K562 (cell line): Measurements from ENCODE around the gene ELF1. TPM values are rescaled to one million over a fixed set of nuclear protein-coding genes. Genes with fewer than 3 reads are reported as not detected.
A peak's percentile ranks its signal among the peaks of the same experiment; 100 is the strongest.

Source experiments
- BHLHE40 ChIP-seq: IDR thresholded peaks from 2 replicates; pipeline ENCODE4 v1.6.1; 2011; ENCODE audit warnings: low read length, improper control_type of control experiment
- CCAR2 ChIP-seq: fragments of 200-400 bp; formaldehyde crosslinking; IDR thresholded peaks from 2 replicates; pipeline ENCODE4 v1.6.1; 2017; ENCODE audit warnings: mild to moderate bottlenecking, low read depth, low read length
- CHCHD3 ChIP-seq: fragments of 250-450 bp; sonication (Bioruptor Pico); IDR thresholded peaks from 2 replicates; pipeline ENCODE4 v2.1.2; 2022; ENCODE audit warnings: mild to moderate bottlenecking
- FOXJ3 ChIP-seq: sonication (generic); formaldehyde crosslinking; IDR thresholded peaks from 2 replicates; pipeline ENCODE4 v1.4.0; 2020; ENCODE audit warnings: mild to moderate bottlenecking, missing genetic modification reagents
- HDAC3 ChIP-seq: fragments of 450-650 bp; IDR thresholded peaks from 2 replicates; pipeline ENCODE4 v1.6.1; 2018; ENCODE audit warnings: borderline replicate concordance, mild to moderate bottlenecking, moderate library complexity; ENCODE audit not compliant: partially characterized antibody
- KLF13 ChIP-seq: fragments of 450-650 bp; IDR thresholded peaks from 2 replicates; pipeline ENCODE4 v1.6.1; 2016; ENCODE audit warnings: missing genetic modification characterization, low read depth, mild to moderate bottlenecking, missing compliant biosample characterization, moderate library complexity, borderline replicate concordance
- KLF16 ChIP-seq: IDR thresholded peaks from 2 replicates; pipeline ENCODE4 v1.6.1; 2016; ENCODE audit warnings: antibody characterized with exemption
- MEF2A ChIP-seq: IDR thresholded peaks from 2 replicates; pipeline ENCODE4 v1.6.1; 2011; ENCODE audit warnings: low read depth, mild to moderate bottlenecking, low read length, moderate library complexity; ENCODE audit not compliant: control insufficient read depth
- NELFE ChIP-seq: IDR thresholded peaks from 2 replicates; pipeline ENCODE4 v1.6.1; 2011; ENCODE audit warnings: mild to moderate bottlenecking; ENCODE audit not compliant: insufficient read depth, insufficient read length
- NFE2 ChIP-seq: IDR thresholded peaks from 2 replicates; pipeline ENCODE4 v1.6.1; 2014; ENCODE audit warnings: antibody characterized with exemption, low read depth
- PURB ChIP-seq: sonication (generic); formaldehyde crosslinking; IDR thresholded peaks from 2 replicates; pipeline ENCODE4 v1.9.0; 2021; ENCODE audit warnings: low read depth, mild to moderate bottlenecking, missing genetic modification reagents
- SIX5 ChIP-seq, 2 experiments: IDR thresholded peaks; 2 replicates each; pipeline ENCODE4 v1.6.1; 2011; ENCODE audit warnings: low read length in 2 of 2, borderline replicate concordance in 1 of 2, low read depth in 1 of 2, mild to moderate bottlenecking in 1 of 2, moderate library complexity in 1 of 2; ENCODE audit not compliant: insufficient read depth in 1 of 2
- TAF9B ChIP-seq: fragments of 450-650 bp; IDR thresholded peaks from 2 replicates; pipeline ENCODE4 v1.6.1; 2018; ENCODE audit warnings: mild to moderate bottlenecking; ENCODE audit not compliant: partially characterized antibody
- TCF3 ChIP-seq: sonication (generic); formaldehyde crosslinking; IDR thresholded peaks from 2 replicates; pipeline ENCODE4 v1.4.0; 2020; ENCODE audit warnings: mild to moderate bottlenecking, missing genetic modification reagents
- ZBTB33 ChIP-seq: sonication (generic); formaldehyde crosslinking; IDR thresholded peaks from 2 replicates; pipeline ENCODE4 v1.8.1; 2023; ENCODE audit warnings: mild to moderate bottlenecking, missing genetic modification reagents
- ZFX ChIP-seq: sonication (generic); formaldehyde crosslinking; IDR thresholded peaks from 2 replicates; pipeline ENCODE4 v1.8.0; 2022; ENCODE audit warnings: mild to moderate bottlenecking, missing genetic modification reagents, moderate library complexity
- ZNF143 ChIP-seq: sonication (generic); formaldehyde crosslinking; IDR thresholded peaks from 2 replicates; pipeline ENCODE4 v1.9.0; 2022; ENCODE audit warnings: mild to moderate bottlenecking, missing genetic modification reagents
- ZNF3 ChIP-seq: fragments of 250-450 bp; sonication (Bioruptor Pico); IDR thresholded peaks from 2 replicates; pipeline ENCODE4 v1.5.0; 2021; ENCODE audit warnings: mild to moderate bottlenecking, moderate library complexity
- ZNF384 ChIP-seq: IDR thresholded peaks from 2 replicates; pipeline ENCODE4 v1.6.1; 2012; ENCODE audit warnings: low read depth, low read length, improper control_type of control experiment
- ZNF707 ChIP-seq: fragments of 250-450 bp; sonication (Bioruptor Pico); conservative IDR thresholded peaks from 2 replicates; pipeline ENCODE4 v1.8.0; 2022; ENCODE audit warnings: inconsistent platforms, mild to moderate bottlenecking, moderate library complexity
- polyA plus RNA-seq, 8 experiments: library from polyadenylated mRNA; depleted of rRNA in 4 of 8; stranded (reverse) in 5 of 8; unstranded in 3 of 8; fragments of >200 nt; fragmentation: Nextera tagmentation in 2 of 8; fragmentation: Illumina TruSeq in 1 of 8; extraction: Ambion mirVana in 2 of 8; extraction: Trizol in 1 of 8; gene quantifications; 2 replicates each; pipeline versions ENCODE4 v1.2.1 to v1.2.3, GENCODE V29; 2011 to 2014; ENCODE audit warnings: inconsistent platforms in 1 of 8, missing spikeins in 1 of 8
- total RNA-seq, 7 experiments: library from RNA; depleted of rRNA in 6 of 7; stranded (reverse); fragments of >200 nt in 6 of 7; fragmentation: Illumina TruSeq in 2 of 7; extraction: Trizol in 2 of 7; gene quantifications; 2 replicates each; pipeline versions ENCODE4 v1.2.1 to v1.2.3, GENCODE V29; 2011 to 2021; ENCODE audit warnings: low replicate concordance in 1 of 7
- TF ChIP-seq, protein P1 (sequence below): fragments of 450-650 bp; IDR thresholded peaks from 2 replicates; pipeline ENCODE4 v1.6.1; 2017; ENCODE audit warnings: antibody characterized with exemption
- TF ChIP-seq, protein P2 (sequence below): fragments of 250-450 bp; sonication (Bioruptor Pico); IDR thresholded peaks from 2 replicates; pipeline ENCODE4 v1.4.0; 2020; ENCODE audit warnings: mild to moderate bottlenecking, moderate library complexity

Gene ELF1
- total and polyA plus RNA-seq, 9 of the 15 experiments (the other 6 are each of a cell fraction or from before 2014, with no cell fraction given) = 24.7 to 54.4 (median 33.4) TPM

DNA sequence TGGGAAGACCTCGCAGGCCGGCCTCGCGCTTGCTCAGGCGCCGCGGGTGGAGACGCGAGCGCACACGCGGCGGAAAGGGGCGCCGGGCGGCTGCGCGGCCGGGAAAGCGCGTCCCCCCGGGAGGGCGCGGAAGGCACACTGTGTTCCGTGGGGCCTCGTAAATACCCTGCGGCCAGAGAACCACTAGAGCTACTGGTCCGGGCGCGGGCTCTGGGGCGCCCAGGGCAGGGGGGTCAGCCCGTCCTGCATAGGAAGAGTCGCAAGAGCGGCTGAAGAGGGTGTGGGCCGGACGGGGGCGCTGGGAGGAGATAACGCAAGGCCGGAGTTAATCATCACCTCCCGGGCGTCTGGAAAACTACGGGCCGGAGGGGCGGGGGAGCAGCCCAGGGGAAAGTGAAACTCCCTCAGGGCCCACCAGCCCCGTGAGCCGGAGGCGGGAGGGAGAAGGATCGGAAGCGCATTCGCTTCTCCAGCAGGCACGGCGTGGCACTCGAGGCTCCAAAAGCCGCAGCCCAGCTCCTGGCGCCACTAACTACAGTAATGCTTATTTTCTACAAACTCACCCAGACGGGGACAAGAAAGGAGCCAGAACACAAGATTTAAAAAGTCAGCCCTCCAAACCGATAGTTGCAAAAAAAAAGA lies 41.1 kb upstream of the ELF1 start (continued):
- TF ChIP-seq KLF13 (tag) (no peak), CCAR2 (no peak), TCF3 (no peak; the same call in 1 of the 2 replicates), FOXJ3 (no peak), CHCHD3 (CRISPR knock-in tag) (no peak), HDAC3 (no peak), PURB (CRISPR knock-in tag) (no peak), ZFX (CRISPR knock-in tag) (peak; percentile 89), ZNF143 (CRISPR knock-in tag) (no peak), BHLHE40 (no peak), NFE2 (no peak), ZBTB33 (CRISPR knock-in tag) (no peak), ZNF3 (CRISPR knock-in tag) (no peak), SIX5 (IDR thresholded peaks at IDR 0.05; ENCODE audit: borderline replicate concordance in 1 of 2, insufficient read depth in 1 of 2, low read depth in 1 of 2, low read length in 2 of 2) (no peak), NELFE (no peak), MEF2A (no peak), KLF16 (0 out of 2 replicates have a peak, but pooled peaks have one; percentile 3), ZNF384 (no peak), TAF9B (peak; percentile 59), ZNF707 (no peak)
- TF ChIP-seq, protein P1, sequence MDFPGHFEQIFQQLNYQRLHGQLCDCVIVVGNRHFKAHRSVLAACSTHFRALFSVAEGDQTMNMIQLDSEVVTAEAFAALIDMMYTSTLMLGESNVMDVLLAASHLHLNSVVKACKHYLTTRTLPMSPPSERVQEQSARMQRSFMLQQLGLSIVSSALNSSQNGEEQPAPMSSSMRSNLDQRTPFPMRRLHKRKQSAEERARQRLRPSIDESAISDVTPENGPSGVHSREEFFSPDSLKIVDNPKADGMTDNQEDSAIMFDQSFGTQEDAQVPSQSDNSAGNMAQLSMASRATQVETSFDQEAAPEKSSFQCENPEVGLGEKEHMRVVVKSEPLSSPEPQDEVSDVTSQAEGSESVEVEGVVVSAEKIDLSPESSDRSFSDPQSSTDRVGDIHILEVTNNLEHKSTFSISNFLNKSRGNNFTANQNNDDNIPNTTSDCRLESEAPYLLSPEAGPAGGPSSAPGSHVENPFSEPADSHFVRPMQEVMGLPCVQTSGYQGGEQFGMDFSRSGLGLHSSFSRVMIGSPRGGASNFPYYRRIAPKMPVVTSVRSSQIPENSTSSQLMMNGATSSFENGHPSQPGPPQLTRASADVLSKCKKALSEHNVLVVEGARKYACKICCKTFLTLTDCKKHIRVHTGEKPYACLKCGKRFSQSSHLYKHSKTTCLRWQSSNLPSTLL = no peak
- TF ChIP-seq, protein P2, sequence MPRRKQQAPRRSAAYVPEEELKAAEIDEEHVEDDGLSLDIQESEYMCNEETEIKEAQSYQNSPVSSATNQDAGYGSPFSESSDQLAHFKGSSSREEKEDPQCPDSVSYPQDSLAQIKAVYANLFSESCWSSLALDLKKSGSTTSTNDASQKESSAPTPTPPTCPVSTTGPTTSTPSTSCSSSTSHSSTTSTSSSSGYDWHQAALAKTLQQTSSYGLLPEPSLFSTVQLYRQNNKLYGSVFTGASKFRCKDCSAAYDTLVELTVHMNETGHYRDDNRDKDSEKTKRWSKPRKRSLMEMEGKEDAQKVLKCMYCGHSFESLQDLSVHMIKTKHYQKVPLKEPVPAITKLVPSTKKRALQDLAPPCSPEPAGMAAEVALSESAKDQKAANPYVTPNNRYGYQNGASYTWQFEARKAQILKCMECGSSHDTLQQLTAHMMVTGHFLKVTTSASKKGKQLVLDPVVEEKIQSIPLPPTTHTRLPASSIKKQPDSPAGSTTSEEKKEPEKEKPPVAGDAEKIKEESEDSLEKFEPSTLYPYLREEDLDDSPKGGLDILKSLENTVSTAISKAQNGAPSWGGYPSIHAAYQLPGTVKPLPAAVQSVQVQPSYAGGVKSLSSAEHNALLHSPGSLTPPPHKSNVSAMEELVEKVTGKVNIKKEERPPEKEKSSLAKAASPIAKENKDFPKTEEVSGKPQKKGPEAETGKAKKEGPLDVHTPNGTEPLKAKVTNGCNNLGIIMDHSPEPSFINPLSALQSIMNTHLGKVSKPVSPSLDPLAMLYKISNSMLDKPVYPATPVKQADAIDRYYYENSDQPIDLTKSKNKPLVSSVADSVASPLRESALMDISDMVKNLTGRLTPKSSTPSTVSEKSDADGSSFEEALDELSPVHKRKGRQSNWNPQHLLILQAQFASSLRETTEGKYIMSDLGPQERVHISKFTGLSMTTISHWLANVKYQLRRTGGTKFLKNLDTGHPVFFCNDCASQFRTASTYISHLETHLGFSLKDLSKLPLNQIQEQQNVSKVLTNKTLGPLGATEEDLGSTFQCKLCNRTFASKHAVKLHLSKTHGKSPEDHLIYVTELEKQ (CRISPR knock-in tag) = no peak
